Loucy (cell line): ENCODE measurements around the gene EXOC3L4.

Source experiments
- H2AFZ ChIP-seq: fragments of 200-600 bp; sonication (generic); 2 replicates; pipeline ENCODE4 v1.6.0; 2016; ENCODE audit warnings: antibody characterized with exemption, mild to moderate bottlenecking, low read length, moderate library complexity
- H3F3A ChIP-seq: fragments of 200-600 bp; 2 replicates; pipeline ENCODE4 v1.6.0; 2016; ENCODE audit warnings: antibody characterized with exemption, low read depth, mild to moderate bottlenecking
- H3K27me3 ChIP-seq: fragments of 200-600 bp; sonication (generic); 2 replicates; pipeline ENCODE4 v1.6.1; 2014; ENCODE audit warnings: low read length, mild to moderate bottlenecking; ENCODE audit not compliant: insufficient read depth, poor library complexity, severe bottlenecking
- H3K36me3 ChIP-seq: fragments of 200-600 bp; sonication (generic); 2 replicates; pipeline ENCODE4 v1.6.1; 2016; ENCODE audit warnings: low read length; ENCODE audit not compliant: insufficient read depth
- H3K4me1 ChIP-seq: fragments of 200-600 bp; sonication (generic); 2 replicates; pipeline ENCODE4 v1.5.1; 2014; ENCODE audit warnings: low read length, mild to moderate bottlenecking; ENCODE audit not compliant: insufficient read depth, poor library complexity, severe bottlenecking
- H3K4me2 ChIP-seq: fragments of 200-600 bp; sonication (generic); 2 replicates; pipeline ENCODE4 v1.6.0; 2014; ENCODE audit warnings: antibody characterized with exemption, low read length, low read depth, mild to moderate bottlenecking; ENCODE audit not compliant: poor library complexity, severe bottlenecking
- H3K4me3 ChIP-seq: fragments of 200-600 bp; sonication (generic); 2 replicates; pipeline ENCODE4 v1.5.1; 2014; ENCODE audit warnings: low read length, mild to moderate bottlenecking, mixed read lengths; ENCODE audit not compliant: poor library complexity, severe bottlenecking
- H3K79me2 ChIP-seq: fragments of 200-600 bp; sonication (generic); 2 replicates; pipeline ENCODE4 v1.6.1; 2014; ENCODE audit warnings: low read length; ENCODE audit not compliant: insufficient read depth
- H3K9ac ChIP-seq: fragments of 200-600 bp; sonication (generic); 2 replicates; pipeline ENCODE4 v1.6.0; 2014; ENCODE audit warnings: mild to moderate bottlenecking, low read depth, low read length, moderate library complexity; ENCODE audit not compliant: poor library complexity, severe bottlenecking
- H3K9me2 ChIP-seq: fragments of 200-600 bp; sonication (generic); replicated peaks from 2 replicates; pipeline ENCODE4 v1.6.1; 2016; ENCODE audit warnings: low read depth, low read length, mixed read lengths
- H3K9me3 ChIP-seq: fragments of 200-600 bp; sonication (generic); 2 replicates; pipeline ENCODE4 v1.6.1; 2014; ENCODE audit warnings: mild to moderate bottlenecking, antibody characterized with exemption, low read length, low read depth; ENCODE audit not compliant: insufficient read depth
- H4K20me1 ChIP-seq: fragments of 200-600 bp; sonication (generic); 2 replicates; pipeline ENCODE4 v1.6.0; 2014; ENCODE audit warnings: antibody characterized with exemption, low read length, mild to moderate bottlenecking; ENCODE audit not compliant: insufficient read depth, poor library complexity, severe bottlenecking
- CTCF ChIP-seq: fragments of 200-600 bp; sonication (generic); conservative IDR thresholded peaks from 2 replicates; pipeline ENCODE4 v1.5.1; 2014; ENCODE audit warnings: mild to moderate bottlenecking, antibody characterized with exemption, low read length
- EZH2phosphoT487 ChIP-seq: fragments of 200-600 bp; IDR thresholded peaks from 2 replicates; pipeline ENCODE4 v1.6.1; 2018; ENCODE audit warnings: antibody characterized with exemption, mild to moderate bottlenecking, moderate library complexity, borderline replicate concordance

EXOC3L4 gene

GRCh38 chr14:103137689-103138300, 43.3 kb downstream of the EXOC3L4 start:
- Histone ChIP-seq H4K20me1 (no peaks in the 10 kb centered on the region), H3K27me3 (no peaks in the 10 kb centered on the region), H3K9ac (no peak overlapping the region), H3K79me2 (no peaks in the 10 kb centered on the region), H3F3A (no peaks in the 10 kb centered on the region), H3K36me3 (no peaks in the 10 kb centered on the region), H2AFZ (no peak overlapping the region), H3K9me2 (no peaks in the 10 kb centered on the region), H3K9me3 (no peaks in the 10 kb centered on the region), H3K4me3 (no peak overlapping the region), H3K4me1 (peaks cover 6% of the 10 kb centered on the region), H3K4me2 (no peak overlapping the region)
- TF ChIP-seq EZH2phosphoT487 (no peak), CTCF (no peak)

GRCh38 chr14:103138301-103139131, 44.0 kb downstream of the EXOC3L4 start:
- no peak overlapping the region for H2AFZ ChIP-seq
- H4K20me1 ChIP-seq: no peaks in the 10 kb centered on the region
- H3K27me3 ChIP-seq: no peaks in the 10 kb centered on the region
- no peaks in the 10 kb centered on the region for H3K9me2 ChIP-seq
- no peaks in the 10 kb centered on the region for H3K36me3 ChIP-seq
- H3F3A ChIP-seq: no peaks in the 10 kb centered on the region
- H3K4me2 ChIP-seq: no peak overlapping the region
- no peaks in the 10 kb centered on the region for H3K79me2 ChIP-seq
- H3K9ac ChIP-seq: no peak overlapping the region
- TF ChIP-seq CTCF: no peak
- no peak for TF ChIP-seq EZH2phosphoT487
- no peaks in the 10 kb centered on the region for H3K9me3 ChIP-seq
- peaks cover 6% of the 10 kb centered on the region for H3K4me1 ChIP-seq
- no peak overlapping the region for H3K4me3 ChIP-seq

GRCh38 chr14:103139132-103140025, 44.9 kb downstream of the EXOC3L4 start:
- Histone ChIP-seq H2AFZ (no peak overlapping the region), H3K9me3 (no peaks in the 10 kb centered on the region), H3K4me1 (peaks cover 6% of the 10 kb centered on the region), H3K36me3 (no peaks in the 10 kb centered on the region), H3K4me3 (no peak overlapping the region), H4K20me1 (no peaks in the 10 kb centered on the region), H3F3A (no peaks in the 10 kb centered on the region), H3K9ac (no peak overlapping the region), H3K4me2 (no peak overlapping the region), H3K27me3 (no peaks in the 10 kb centered on the region), H3K9me2 (no peaks in the 10 kb centered on the region), H3K79me2 (no peaks in the 10 kb centered on the region)
- no peak for TF ChIP-seq EZH2phosphoT487
- TF ChIP-seq CTCF: no peak
